Right cardiac atrium (tissue), 5 donors: ENCODE measurements around the gene SCTR. TPM values are rescaled to one million over a fixed set of nuclear protein-coding genes. Genes with fewer than 3 reads are reported as not detected.

ENCODE experiments used
- ATAC-seq, 2 donors: fragments of 200-7000 bp; cut with Tn5 transposase; one replicate each; pipeline versions ENCODE4 v1.8.0 to v1.9.1; 2020; ENCODE audit warnings: moderate library complexity in 2 of 2, mild to moderate bottlenecking in 1 of 2
- DNase-seq, 3 donors: peaks; one replicate each; pipeline ENCODE4 v3.0.0-alpha.2; 2020
- H3K27ac ChIP-seq: one replicate; pipeline ENCODE4 v1.5.1; 2013; ENCODE audit warnings: mild to moderate bottlenecking, low read length, control low read depth, moderate library complexity
- H3K27me3 ChIP-seq: one replicate; pipeline ENCODE4 v1.6.1; 2013; ENCODE audit not compliant: control insufficient read depth, insufficient read depth
- H3K4me1 ChIP-seq: one replicate; pipeline ENCODE4 v1.6.1; 2013; ENCODE audit warnings: low read length; ENCODE audit not compliant: control insufficient read depth, insufficient read depth
- H3K4me3 ChIP-seq: one replicate; pipeline ENCODE4 v1.5.1; 2013; ENCODE audit warnings: low read length, control low read depth
- H3K9me3 ChIP-seq: one replicate; pipeline ENCODE4 v1.6.1; 2013; ENCODE audit warnings: low read length; ENCODE audit not compliant: control insufficient read depth
- WGBS: extraction: QIAGEN DNeasy Blood & Tissue Kit; methylation state at CpG from one replicate; pipeline ENCODE4 v1.1.7; 2013; 5-methylcytosine and 5-hydroxymethylcytosine counted together
- intact Hi-C, 4 donors: fragments of 100-400 bp; cut with DNase I; formaldehyde crosslinking; loops; one replicate each; pipeline versions ENCODE4 v1.11.0 to v1.14.0; 2022 to 2023
- polyA plus RNA-seq: library from polyadenylated mRNA; stranded (reverse); fragments of 200-250 nt; gene quantifications from one replicate; pipeline ENCODE4 v1.2.3, GENCODE V29; 2013
- total RNA-seq, 4 donors: library from RNA; stranded (reverse); fragmentation: NEBNext Ultra II Directional; extraction: Animal tissue kit (Norgen Biotek cat#: 25700); gene quantifications; one replicate each; pipeline ENCODE4 v1.2.1, GENCODE V29; 2021
- donor health status: healthy with polysubstance abuse.
- donor health status: DM: no; HTN: yes; CAD: no.
- donor health status: DM: no; HTN: no; CAD: no.
- donor health status: DM: no; HTN: yes; CAD: no; lungs with severe emphysema.
- donor health status: DM: yes; HTN: yes; CAD: no.

Gene SCTR
- total and polyA plus RNA-seq, 5 donors = 0.38 to 0.50 (median 0.40) TPM; not detected in 2

- DNase-seq = no peak
- no peaks in the 10 kb centered on the region for H3K27me3 ChIP-seq
- no peak overlapping the region for H3K4me3 ChIP-seq
- ATAC-seq = no peak
- H3K9me3 ChIP-seq = no peaks in the 10 kb centered on the region
- no peak overlapping the region for H3K27ac ChIP-seq
- 93% methylated on average over 8 of the region's 8 CpGs for WGBS
- intact Hi-C loops = loop anchor here in 2 of 4 donors (10.0 kb wide), 1 partner anchor 158 kb away; no protein-coding TSS in a partner anchor
- H3K4me1 ChIP-seq = no peaks in the 10 kb centered on the region
Measured at GRCh38 chr2:119472749-119473148, 51.5 kb downstream of the SCTR start.

DNA sequence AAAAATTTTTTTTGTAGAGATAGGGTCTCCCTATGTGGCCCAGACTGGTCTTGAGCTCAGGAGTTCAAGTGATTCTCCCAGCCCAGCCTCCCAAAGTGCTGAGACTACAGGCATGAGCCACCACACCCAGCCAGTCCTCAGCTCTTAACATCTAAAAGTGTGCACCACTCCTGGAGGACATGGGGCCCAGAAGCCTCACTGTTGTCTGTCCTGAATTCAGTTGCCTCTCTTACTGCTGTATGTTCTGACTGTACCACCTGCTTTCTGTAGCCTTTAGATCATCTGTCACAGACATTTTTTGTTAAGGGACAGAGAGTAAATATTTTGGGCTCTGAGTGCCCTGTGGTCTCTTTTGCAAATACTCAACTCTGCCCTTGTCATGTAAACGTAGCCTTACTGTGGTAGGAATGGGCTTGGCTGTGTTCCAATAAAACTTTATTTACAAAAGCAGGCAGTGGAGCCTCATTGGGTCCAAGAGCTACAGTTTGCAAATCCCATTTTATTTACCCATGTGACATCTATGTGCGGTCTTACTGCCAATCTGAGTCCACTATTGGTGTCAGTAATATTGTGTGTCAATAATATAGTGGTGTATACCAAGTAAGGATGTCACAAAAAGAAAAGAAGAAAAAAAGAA lies 54.5 kb downstream of the SCTR start:
- no peaks in the 10 kb centered on the region for H3K27me3 ChIP-seq
- 76% methylated on average over 2 of the region's 2 CpGs for WGBS
- DNase-seq (no peak), ATAC-seq (no peak)
- H3K9me3 ChIP-seq = no peaks in the 10 kb centered on the region
- no peak overlapping the region for H3K27ac ChIP-seq
- intact Hi-C loops = loop anchor here in 2 of 4 donors (10.0 kb wide), 1 partner anchor 155 kb away; no protein-coding TSS in a partner anchor
- no peaks in the 10 kb centered on the region for H3K4me1 ChIP-seq
- no peak overlapping the region for H3K4me3 ChIP-seq

DNA sequence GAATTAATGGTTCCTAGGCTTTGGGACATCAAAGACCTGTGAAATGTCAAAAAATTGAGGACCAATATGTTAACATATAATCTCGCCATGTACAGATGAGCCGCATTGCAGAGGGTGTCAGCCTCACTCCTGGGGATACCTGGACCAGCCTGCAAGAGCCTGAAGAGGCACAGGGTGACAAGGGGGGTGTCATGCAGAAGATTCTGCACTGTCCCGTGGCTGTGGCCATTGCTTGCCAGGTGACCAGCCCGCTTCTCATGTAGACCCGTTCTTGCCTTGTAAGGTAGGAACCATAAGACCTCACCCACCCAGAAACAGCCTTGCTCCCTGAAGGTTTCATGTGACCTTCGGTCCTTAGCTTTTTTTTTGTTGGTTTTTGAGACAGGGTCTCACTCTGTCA lies 55.2 kb downstream of the SCTR start:
- DNase-seq = no peak
- intact Hi-C loops = no loop called here
- 89% methylated on average over 6 of the region's 6 CpGs for WGBS
- Histone ChIP-seq H3K9me3 (no peaks in the 10 kb centered on the region), H3K27me3 (no peaks in the 10 kb centered on the region), H3K4me1 (no peaks in the 10 kb centered on the region), H3K4me3 (no peak overlapping the region), H3K27ac (no peak overlapping the region)
- no peak for ATAC-seq

DNA sequence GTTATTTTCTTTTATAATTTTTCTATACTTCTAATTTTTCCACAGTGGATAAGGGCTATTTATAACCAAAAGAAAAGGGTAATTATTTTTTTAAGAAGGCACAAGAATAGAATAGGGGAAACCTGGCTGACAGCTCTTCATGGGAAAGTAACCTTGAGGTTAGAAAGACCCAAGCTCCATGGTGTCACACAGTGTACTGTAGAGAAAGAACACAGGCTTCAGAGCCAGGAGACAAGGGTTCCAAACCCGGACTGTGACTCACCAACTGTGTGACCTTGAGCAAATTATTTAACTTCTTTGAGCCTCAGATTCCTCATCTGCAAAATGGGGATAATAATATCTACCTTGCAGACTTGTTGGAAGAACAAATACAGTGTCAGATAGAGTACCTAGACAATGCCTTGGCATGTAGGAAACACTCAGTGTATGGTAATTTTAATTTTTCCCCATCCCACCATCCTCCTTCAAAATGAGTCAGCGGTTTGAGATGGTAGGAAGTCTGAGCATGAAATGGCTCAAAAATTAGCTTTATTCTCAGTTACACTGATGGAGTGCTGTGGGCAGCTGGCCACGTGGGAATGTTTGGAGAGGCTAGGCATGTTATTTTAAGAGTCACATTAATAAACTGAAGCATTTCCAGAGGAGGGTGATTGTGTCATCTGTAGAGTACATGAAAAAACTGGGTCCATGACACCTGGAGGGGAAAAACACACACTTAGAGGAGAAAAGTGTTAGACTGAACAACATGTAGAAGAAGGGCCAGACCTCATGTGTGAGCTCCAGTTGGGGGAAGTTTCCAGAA lies 55.9 kb downstream of the SCTR start:
- intact Hi-C loops = no loop called here
- no peaks in the 10 kb centered on the region for H3K9me3 ChIP-seq
- DNase-seq (no peak), ATAC-seq (no peak)
- no peak overlapping the region for H3K4me3 ChIP-seq
- 54% methylated on average over 3 of the region's 3 CpGs for WGBS
- H3K27me3 ChIP-seq = no peaks in the 10 kb centered on the region
- no peak overlapping the region for H3K27ac ChIP-seq
- no peaks in the 10 kb centered on the region for H3K4me1 ChIP-seq

- no peaks in the 10 kb centered on the region for H3K27me3 ChIP-seq
- H3K9me3 ChIP-seq = no peaks in the 10 kb centered on the region
- H3K4me1 ChIP-seq = no peaks in the 10 kb centered on the region
- H3K4me3 ChIP-seq = no peak overlapping the region
- WGBS = 94% methylated on average over 4 of the region's 4 CpGs
- no peak for ATAC-seq
- intact Hi-C loops = no loop called here
- H3K27ac ChIP-seq = no peak overlapping the region
- no peak for DNase-seq
Measured at GRCh38 chr2:119466373-119466772, 57.9 kb downstream of the SCTR start.

DNA sequence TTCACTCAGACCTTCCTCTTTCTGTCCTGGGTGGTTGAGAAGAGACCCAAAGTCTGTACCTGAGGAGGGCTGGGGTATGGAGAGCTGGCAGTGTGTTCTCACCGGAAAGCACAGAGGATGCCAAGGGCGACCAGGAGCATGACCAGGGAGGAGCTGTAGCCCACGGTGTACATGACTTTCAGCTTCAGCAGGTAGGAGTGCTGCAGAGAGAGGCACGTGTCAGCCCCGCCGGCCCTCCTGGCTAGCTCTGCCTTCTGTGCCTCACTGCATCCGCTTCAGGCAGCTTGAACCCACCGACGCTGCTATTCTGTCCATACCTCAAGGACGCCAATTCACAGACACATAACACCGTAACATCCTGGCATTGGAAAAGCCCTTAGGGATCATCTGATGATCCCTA lies 58.6 kb downstream of the SCTR start:
- intact Hi-C loops = no loop called here
- no peak for DNase-seq
- no peak overlapping the region for H3K4me3 ChIP-seq
- WGBS = 94% methylated on average over 11 of the region's 11 CpGs
- no peak for ATAC-seq
- no peak overlapping the region for H3K27ac ChIP-seq
- H3K27me3 ChIP-seq = no peaks in the 10 kb centered on the region
- no peaks in the 10 kb centered on the region for H3K9me3 ChIP-seq
- no peaks in the 10 kb centered on the region for H3K4me1 ChIP-seq

DNA sequence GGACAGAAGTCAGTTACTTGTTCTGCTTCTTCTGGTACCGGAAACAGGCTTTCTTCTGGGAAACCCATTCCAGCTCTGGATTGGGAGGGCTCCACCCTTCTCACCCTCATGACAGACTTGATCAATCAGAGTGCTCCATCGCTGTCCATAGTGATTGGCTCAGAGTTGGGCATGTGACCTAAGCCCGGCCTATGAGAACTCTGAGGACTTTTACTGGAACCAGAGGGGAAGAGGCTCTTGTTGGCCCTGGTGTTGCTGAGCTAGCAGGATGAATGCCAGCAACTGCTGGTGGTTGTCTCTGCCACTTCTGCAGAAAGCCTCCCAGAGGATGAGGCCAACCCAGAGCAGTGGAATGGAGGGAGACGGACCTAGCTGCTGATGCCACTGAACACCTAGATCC lies 59.3 kb downstream of the SCTR start:
- Histone ChIP-seq H3K27me3 (no peaks in the 10 kb centered on the region), H3K9me3 (no peaks in the 10 kb centered on the region), H3K4me3 (no peak overlapping the region), H3K27ac (no peak overlapping the region), H3K4me1 (no peaks in the 10 kb centered on the region)
- ATAC-seq (peak; percentile 70 to 77), DNase-seq (peak in 1 of 3 donors; percentile 29)
- intact Hi-C loops = no loop called here
- WGBS = 87% methylated on average over 4 of the region's 4 CpGs

GRCh38 chr2:119463990-119464389 lies 60.3 kb downstream of the SCTR start:
- DNase-seq (no peak), ATAC-seq (no peak)
- Histone ChIP-seq H3K4me1 (no peaks in the 10 kb centered on the region), H3K27ac (no peak overlapping the region), H3K4me3 (no peak overlapping the region), H3K27me3 (no peaks in the 10 kb centered on the region), H3K9me3 (no peaks in the 10 kb centered on the region)
- WGBS = 96% methylated on average over 9 of the region's 9 CpGs
- intact Hi-C loops = no loop called here

DNA sequence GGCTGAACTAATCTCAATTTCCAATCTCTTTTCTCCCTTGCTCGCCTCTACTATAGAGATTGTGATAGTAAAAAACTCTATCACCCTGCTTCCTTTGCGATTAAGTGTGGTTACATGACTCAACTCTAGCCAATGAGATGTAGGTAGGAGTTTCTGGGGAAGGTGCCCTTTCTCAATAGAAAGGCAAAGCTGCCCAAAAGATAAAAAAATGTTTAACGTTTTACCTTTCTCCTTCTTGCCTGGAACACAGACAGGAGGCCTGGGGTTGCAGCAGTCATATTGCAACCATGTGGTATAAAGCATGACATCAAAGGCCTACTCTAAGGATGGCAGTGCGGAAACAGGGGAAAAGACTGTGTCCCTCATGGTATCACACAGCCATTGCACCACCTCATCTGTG lies 61.1 kb downstream of the SCTR start:
- Histone ChIP-seq H3K27me3 (no peaks in the 10 kb centered on the region), H3K4me1 (no peaks in the 10 kb centered on the region), H3K27ac (no peak overlapping the region), H3K4me3 (no peak overlapping the region), H3K9me3 (no peaks in the 10 kb centered on the region)
- no peak for ATAC-seq
- intact Hi-C loops = no loop called here
- no peak for DNase-seq
- WGBS = 87% methylated on average over 4 of the region's 4 CpGs

DNA sequence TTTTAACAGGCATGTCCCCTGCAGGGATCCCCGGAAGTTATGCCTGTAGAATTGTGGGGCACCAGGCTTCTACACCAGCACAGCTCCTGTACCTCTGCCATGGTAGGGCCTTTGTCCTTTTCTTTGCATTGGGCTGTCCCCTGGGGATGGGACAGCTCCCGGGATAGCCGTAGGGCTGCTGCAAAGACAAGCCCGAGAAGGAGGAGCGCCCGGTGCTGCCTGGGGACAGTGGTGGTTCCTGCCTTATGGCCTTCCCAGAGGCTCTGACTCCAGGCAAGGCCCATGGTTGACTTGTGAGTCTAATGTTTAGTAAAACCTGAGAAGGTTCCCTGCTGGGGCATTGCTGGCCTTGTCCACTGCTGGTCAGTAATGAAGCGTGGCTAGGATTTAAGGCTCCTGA lies 61.7 kb downstream of the SCTR start:
- H3K4me3 ChIP-seq = no peak overlapping the region
- no peaks in the 10 kb centered on the region for H3K27me3 ChIP-seq
- no peak overlapping the region for H3K27ac ChIP-seq
- intact Hi-C loops = no loop called here
- DNase-seq = no peak
- H3K4me1 ChIP-seq = no peaks in the 10 kb centered on the region
- peak in 1 of 2 donors; percentile 24 for ATAC-seq
- H3K9me3 ChIP-seq = no peaks in the 10 kb centered on the region
- WGBS = 95% methylated on average over 7 of the region's 7 CpGs

DNA sequence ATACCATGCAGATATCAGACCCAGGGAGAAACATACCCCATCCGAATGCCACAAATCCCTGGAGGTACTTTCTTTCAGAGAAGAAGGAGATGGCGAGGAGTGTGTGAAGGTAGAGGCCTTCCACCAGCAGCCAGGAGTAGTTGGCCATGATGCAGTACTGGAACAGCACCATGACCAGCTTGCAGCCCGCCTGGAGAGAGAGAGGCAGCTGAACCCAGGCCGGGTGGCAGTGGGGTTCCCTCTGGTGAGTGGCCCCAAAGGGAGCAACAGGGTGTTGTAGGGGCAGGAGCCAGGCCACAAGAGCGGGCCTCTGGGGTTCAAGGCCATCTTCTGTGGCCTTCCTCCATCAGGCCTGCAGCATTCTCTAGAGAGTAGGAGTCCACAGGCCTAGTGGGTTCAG lies 62.5 kb downstream of the SCTR start:
- Histone ChIP-seq H3K9me3 (no peaks in the 10 kb centered on the region), H3K27me3 (no peaks in the 10 kb centered on the region), H3K4me3 (no peak overlapping the region), H3K4me1 (no peaks in the 10 kb centered on the region), H3K27ac (no peak overlapping the region)
- intact Hi-C loops = no loop called here
- 98% methylated on average over 5 of the region's 5 CpGs for WGBS
- ATAC-seq (no peak), DNase-seq (no peak)
